GM23338 (cell line): ENCODE data around the gene PPP1R9A. TPM values are rescaled to one million over a fixed set of nuclear protein-coding genes. Genes with fewer than 3 reads are reported as not detected.

ENCODE experiments used
- ATAC-seq: fragments of 200-7000 bp; cut with Tn5 transposase; 3 replicates; pipeline ENCODE4 v1.9.1; 2020
- DNase-seq: peaks from one replicate; pipeline ENCODE4 v3.0.0-alpha.2; 2015; ENCODE audit warnings: low spot score
- H2AFZ ChIP-seq: fragments of 200-600 bp; sonication (generic); 2 replicates; pipeline ENCODE4 v1.8.0; 2016; ENCODE audit warnings: antibody characterized with exemption, mild to moderate bottlenecking, moderate library complexity
- H3F3A ChIP-seq: fragments of 200-600 bp; sonication (generic); replicated peaks from 2 replicates; pipeline ENCODE4 v1.8.0; 2017; ENCODE audit warnings: antibody characterized with exemption, mixed run types, low read depth
- H3K27ac ChIP-seq: fragments of 200-600 bp; sonication (generic); 2 replicates; pipeline ENCODE4 v1.6.1; 2016; ENCODE audit warnings: low read depth
- H3K27me3 ChIP-seq: fragments of 200-600 bp; sonication (generic); 2 replicates; pipeline ENCODE4 v1.8.0; 2016; ENCODE audit warnings: mild to moderate bottlenecking, mixed run types, moderate library complexity; ENCODE audit not compliant: insufficient read depth
- H3K36me3 ChIP-seq: fragments of 200-600 bp; sonication (generic); 2 replicates; pipeline ENCODE4 v1.8.0; 2016; ENCODE audit warnings: mild to moderate bottlenecking; ENCODE audit not compliant: insufficient read depth
- H3K4me1 ChIP-seq: fragments of 200-600 bp; sonication (generic); 2 replicates; pipeline ENCODE4 v1.8.0; 2016; ENCODE audit warnings: mild to moderate bottlenecking, moderate library complexity; ENCODE audit not compliant: insufficient read depth
- H3K4me2 ChIP-seq: fragments of 200-600 bp; sonication (generic); 2 replicates; pipeline ENCODE4 v1.7.1; 2017; ENCODE audit warnings: mixed run types
- H3K4me3 ChIP-seq: fragments of 200-600 bp; sonication (generic); 2 replicates; pipeline ENCODE4 v1.6.1; 2016; ENCODE audit warnings: mixed run types
- H3K79me2 ChIP-seq: fragments of 200-600 bp; sonication (generic); replicated peaks from 2 replicates; pipeline ENCODE4 v1.8.0; 2017; ENCODE audit warnings: mild to moderate bottlenecking; ENCODE audit not compliant: insufficient read depth
- H3K9me2 ChIP-seq: fragments of 200-600 bp; sonication (generic); 2 replicates; pipeline ENCODE4 v1.8.0; 2017; ENCODE audit not compliant: insufficient read depth
- H4K20me1 ChIP-seq: fragments of 200-600 bp; sonication (generic); replicated peaks from 2 replicates; pipeline ENCODE4 v1.8.0; 2017; ENCODE audit warnings: mild to moderate bottlenecking; ENCODE audit not compliant: insufficient read depth
- H3K27ac Mint-ChIP-seq: 2 replicates; pipeline ENCODE4 v1.8.0; 2020; ENCODE audit warnings: inconsistent platforms, mild to moderate bottlenecking, moderate library complexity, mixed read lengths
- H3K27me3 Mint-ChIP-seq: 3 replicates; pipeline ENCODE4 v1.8.0; 2022; ENCODE audit warnings: low read depth, mild to moderate bottlenecking, moderate library complexity, mixed read lengths, inconsistent platforms; ENCODE audit not compliant: insufficient read depth, poor library complexity
- H3K36me3 Mint-ChIP-seq: 3 replicates; pipeline ENCODE4 v1.8.0; 2021; ENCODE audit warnings: low read depth, mild to moderate bottlenecking, inconsistent platforms, moderate library complexity, mixed read lengths
- H3K4me1 Mint-ChIP-seq: 3 replicates; pipeline ENCODE4 v1.8.0; 2020; ENCODE audit warnings: mild to moderate bottlenecking, inconsistent platforms, mixed read lengths
- H3K4me3 Mint-ChIP-seq: 3 replicates; pipeline ENCODE4 v1.8.0; 2021; ENCODE audit warnings: moderate library complexity, mild to moderate bottlenecking, inconsistent platforms, mixed read lengths
- H3K9me3 Mint-ChIP-seq: 3 replicates; pipeline ENCODE4 v1.8.0; 2020; ENCODE audit warnings: moderate library complexity, mild to moderate bottlenecking, inconsistent platforms, mixed read lengths
- CREB1 ChIP-seq: fragments of 250-450 bp; sonication (Bioruptor Pico); IDR thresholded peaks from 2 replicates; pipeline ENCODE4 v1.5.0; 2020; ENCODE audit warnings: low read depth, mild to moderate bottlenecking, moderate library complexity
- CTCF ChIP-seq, 2 experiments: fragments of 200-600 bp in 1 of 2; sonication (generic) in 1 of 2; conservative IDR thresholded peaks; 2 replicates each; pipeline versions ENCODE4 v1.5.1 to v1.6.1; 2016 to 2017; ENCODE audit warnings: antibody characterized with exemption in 2 of 2, low read depth in 2 of 2, mild to moderate bottlenecking in 2 of 2, moderate library complexity in 1 of 2
- ETS1 ChIP-seq: IDR thresholded peaks from 2 replicates; pipeline ENCODE4 v1.6.1; 2016; ENCODE audit warnings: antibody characterized with exemption
- EZH2phosphoT487 ChIP-seq: fragments of 200-600 bp; sonication (generic); IDR thresholded peaks from one replicate; pipeline ENCODE4 v1.8.1; 2018; ENCODE audit warnings: antibody characterized with exemption; ENCODE audit not compliant: unreplicated experiment
- JUNB ChIP-seq: IDR thresholded peaks from one replicate; pipeline ENCODE4 v1.6.1; 2016; ENCODE audit warnings: antibody characterized with exemption; ENCODE audit not compliant: unreplicated experiment
- NANOG ChIP-seq: IDR thresholded peaks from 2 replicates; pipeline ENCODE4 v1.6.1; 2016; ENCODE audit warnings: antibody characterized with exemption, borderline replicate concordance
- REST ChIP-seq: IDR thresholded peaks from one replicate; pipeline ENCODE4 v1.6.1; 2018; ENCODE audit warnings: antibody characterized with exemption; ENCODE audit not compliant: unreplicated experiment
- STAT1 ChIP-seq: IDR thresholded peaks from one replicate; pipeline ENCODE4 v1.6.1; 2016; ENCODE audit warnings: antibody characterized with exemption; ENCODE audit not compliant: unreplicated experiment
- ZNF114 ChIP-seq: fragments of 250-450 bp; sonication (Bioruptor Pico); IDR thresholded peaks from 2 replicates; pipeline ENCODE4 v1.5.0; 2020; ENCODE audit warnings: mild to moderate bottlenecking, moderate library complexity
- ZNF331 ChIP-seq: fragments of 250-450 bp; sonication (Bioruptor Pico); IDR thresholded peaks from 2 replicates; pipeline ENCODE4 v1.5.0; 2020; ENCODE audit warnings: low read depth, mild to moderate bottlenecking, moderate library complexity
- polyA plus RNA-seq: library from polyadenylated mRNA; unstranded; fragments of >200 nt; fragmentation: Nextera tagmentation; extraction: Ambion mirVana; gene quantifications from 2 replicates; pipeline ENCODE4 v1.2.1, GENCODE V29; 2016
- total RNA-seq: library from RNA; depleted of rRNA; stranded (reverse); fragments of >200 nt; shearing (Covaris generic); gene quantifications from 2 replicates; pipeline ENCODE4 v1.2.3, GENCODE V29; 2014

Gene PPP1R9A
- total and polyA plus RNA-seq, 2 experiments from 2014 or later: 10.6 to 31.8 TPM

- Histone ChIP-seq H3K4me3 (no peak overlapping the region), H3F3A (no peaks in the 10 kb centered on the region), H4K20me1 (no peaks in the 10 kb centered on the region), H3K4me1 (peaks cover 5% of the 10 kb centered on the region; the same call in 1 of the 2 replicates), H3K4me2 (no peak overlapping the region), H3K27ac (no peak overlapping the region), H3K9me2 (no peaks in the 10 kb centered on the region), H3K27me3 (no peaks in the 10 kb centered on the region), H3K36me3 (no peaks in the 10 kb centered on the region), H3K79me2 (no peaks in the 10 kb centered on the region), H2AFZ (no peak overlapping the region)
- no peaks in the 10 kb centered on the region for H3K36me3 Mint-ChIP-seq
- ATAC-seq: no peak
- no peaks in the 10 kb centered on the region for H3K9me3 Mint-ChIP-seq
- TF ChIP-seq CREB1 (CRISPR knock-in tag): no peak
- no peak for TF ChIP-seq CTCF (conservative IDR thresholded peaks at IDR 0.05; ENCODE audit: low read depth in 2 of 2)
- no peak for TF ChIP-seq ETS1
- no peak for TF ChIP-seq ZNF114 (CRISPR knock-in tag)
- TF ChIP-seq REST: no peak
- no peak for TF ChIP-seq NANOG
- no peak for TF ChIP-seq ZNF331 (CRISPR knock-in tag)
- DNase-seq: no peak
- peaks cover 4% of the 10 kb centered on the region for H3K4me1 Mint-ChIP-seq
- H3K4me3 Mint-ChIP-seq: no peak overlapping the region
- no peak overlapping the region for H3K27ac Mint-ChIP-seq
- no peaks in the 10 kb centered on the region for H3K27me3 Mint-ChIP-seq
Measured at GRCh38 chr7:95296456-95296855, 389.1 kb downstream of the PPP1R9A start.

GRCh38 chr7:95297041-95297440 is 389.6 kb downstream of the PPP1R9A start:
- Histone ChIP-seq H3K9me2 (no peaks in the 10 kb centered on the region), H3K4me2 (no peak overlapping the region), H4K20me1 (no peaks in the 10 kb centered on the region), H3K4me3 (no peak overlapping the region), H3K27me3 (no peaks in the 10 kb centered on the region), H2AFZ (no peak overlapping the region), H3K36me3 (no peaks in the 10 kb centered on the region), H3F3A (no peaks in the 10 kb centered on the region), H3K4me1 (peaks cover 5% of the 10 kb centered on the region; the same call in 1 of the 2 replicates), H3K79me2 (no peaks in the 10 kb centered on the region), H3K27ac (no peak overlapping the region)
- no peak for DNase-seq
- no peak overlapping the region for H3K4me3 Mint-ChIP-seq
- no peaks in the 10 kb centered on the region for H3K9me3 Mint-ChIP-seq
- no peaks in the 10 kb centered on the region for H3K36me3 Mint-ChIP-seq
- TF ChIP-seq NANOG: no peak
- TF ChIP-seq STAT1: no peak
- no peak for TF ChIP-seq REST
- no peak for TF ChIP-seq JUNB
- no peak for TF ChIP-seq EZH2phosphoT487
- no peak for TF ChIP-seq ETS1
- no peak for TF ChIP-seq CREB1 (CRISPR knock-in tag)
- peaks cover 4% of the 10 kb centered on the region for H3K4me1 Mint-ChIP-seq
- H3K27ac Mint-ChIP-seq: no peak overlapping the region
- no peaks in the 10 kb centered on the region for H3K27me3 Mint-ChIP-seq
- ATAC-seq: no peak
